Measurements from ENCODE around the gene RHBDD1.

- TF ChIP-seq CTCF (conservative IDR thresholded peaks at IDR 0.05; ENCODE audit: low read depth, low read length), result no peak
- TF ChIP-seq EZH2 (IDR thresholded peaks at IDR 0.05; ENCODE audit: borderline replicate concordance, low read depth, low read length, poor library complexity, severe bottlenecking), result no peak
These were observed 5.9 kb upstream of the RHBDD1 start for GRCh38 chr2:226829721-226830631.

All from A673 (cell line).